DMS 273 treated with DMSO at 0.1 percent for 48 hours (cell line): ENCODE measurements around the gene MAST3.

Experiments used
- DNase-seq: peaks from one replicate; lab custom pipeline; 2025; lab: John Stamatoyannopoulos, UW

The MAST3 gene

DNA sequence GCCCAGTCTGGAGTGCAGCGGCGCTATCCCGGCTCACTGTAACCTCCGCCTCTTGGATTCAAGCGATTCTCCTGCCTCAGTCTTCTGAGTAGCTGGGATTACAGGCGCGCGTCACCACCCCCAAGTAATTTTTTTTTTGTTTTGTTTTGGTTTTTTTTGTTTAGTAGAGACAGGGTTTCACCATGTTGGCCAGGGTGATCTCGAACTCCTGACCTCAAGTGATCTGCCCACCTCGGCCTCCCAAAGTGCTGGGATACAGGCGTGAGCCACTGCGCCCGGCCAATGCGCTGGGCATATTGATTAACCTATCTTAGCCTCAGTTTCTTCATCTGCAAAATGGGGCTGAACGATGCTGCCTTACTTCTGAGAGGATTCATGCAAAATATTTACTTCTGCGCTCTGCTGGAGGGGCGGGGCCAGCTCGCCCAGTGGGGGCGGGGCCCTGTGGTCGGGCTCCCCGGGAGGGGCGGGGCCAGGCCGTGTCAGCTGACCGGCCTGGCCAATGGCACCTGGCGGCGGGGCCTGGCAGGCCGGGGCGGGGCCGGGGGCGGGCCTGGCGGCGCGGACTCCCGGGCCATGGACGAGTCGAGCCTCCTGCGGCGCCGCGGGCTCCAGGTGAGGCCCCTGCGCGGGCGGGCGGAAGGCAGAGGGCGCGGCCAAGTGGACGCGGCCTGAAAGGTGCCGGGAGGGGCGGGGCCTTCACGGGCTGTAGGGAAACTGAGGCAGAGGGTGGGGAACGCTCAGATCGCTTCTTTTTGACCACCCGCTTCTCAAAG lies at the start of gene MAST3:
MAST3 (plus strand) TSS at position 562 of the 776 bp plus-strand sequence; CDS start at position 577, 15 bp downstream.
- DNase-seq: peak; percentile 46

DNA sequence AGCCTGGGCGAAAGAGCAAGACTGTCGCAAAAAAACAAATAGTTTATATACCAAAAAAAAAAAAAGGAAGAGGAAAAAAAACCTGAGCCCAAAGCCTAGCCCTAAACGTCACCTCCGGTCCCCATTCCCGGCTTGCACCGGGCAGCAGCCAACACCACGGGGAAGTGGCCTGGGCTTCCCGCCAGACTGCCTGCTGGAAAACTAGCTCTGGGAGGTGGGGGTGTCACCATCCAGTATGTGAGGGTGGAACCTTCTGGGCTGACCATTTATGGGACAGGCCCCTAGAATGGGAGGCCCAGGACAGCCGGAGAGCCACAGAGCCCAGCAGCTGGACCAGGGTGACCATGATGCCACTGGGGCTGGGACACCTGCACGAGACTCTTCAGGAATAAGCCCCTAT lies 48.2 kb upstream of the MAST3 start:
- no peak for DNase-seq

DNA sequence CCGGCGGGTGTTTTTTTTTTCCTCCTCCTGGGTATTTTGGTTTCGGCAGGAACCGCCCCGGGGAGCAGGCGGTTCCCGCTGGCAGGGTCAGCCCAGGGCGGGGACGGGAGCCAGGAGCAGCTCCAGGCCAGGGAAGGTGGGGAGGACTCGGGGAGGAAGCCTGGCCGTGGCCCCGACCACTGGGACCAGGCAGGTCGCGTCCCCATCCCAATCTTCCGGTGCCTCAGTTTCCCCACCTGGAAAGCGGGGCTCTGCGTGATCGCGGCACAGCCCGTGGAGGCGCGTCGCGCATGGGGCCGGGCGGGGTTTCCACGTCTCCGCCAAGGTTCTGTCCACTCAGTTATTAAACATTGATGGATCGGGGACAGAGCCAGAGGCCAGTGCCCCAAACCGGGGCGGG lies 45.7 kb upstream of the MAST3 start:
- no peak for DNase-seq

DNA sequence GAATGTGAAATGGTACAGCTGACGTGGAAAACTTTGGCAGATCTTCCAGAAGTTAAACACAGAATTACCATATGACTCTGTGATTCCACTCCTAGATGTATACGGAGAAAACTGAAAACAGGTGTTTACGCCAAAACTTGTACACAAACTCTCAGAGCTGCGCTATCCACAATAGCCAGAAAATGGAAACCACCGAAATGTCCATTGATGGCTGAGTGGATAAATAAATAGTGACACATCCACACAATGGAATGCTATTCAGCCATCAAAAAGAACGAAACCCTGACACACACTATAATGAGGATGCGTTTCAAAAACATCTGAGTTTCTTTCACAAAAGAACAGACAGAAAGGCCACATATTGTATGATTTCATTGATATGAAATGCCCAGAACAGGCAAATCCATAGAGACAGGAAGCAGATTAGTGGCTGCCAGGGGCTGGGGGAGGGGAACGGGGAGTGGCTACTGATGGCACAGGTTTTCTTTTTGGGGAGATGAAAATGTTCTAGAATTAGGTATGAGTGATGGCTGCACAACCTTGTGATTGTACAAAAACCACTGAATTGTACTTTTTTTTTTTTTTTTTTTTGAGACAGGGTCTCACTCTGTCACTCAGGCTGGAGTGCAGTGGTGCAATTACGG lies 43.9 kb upstream of the MAST3 start:
- no peak for DNase-seq

DNA sequence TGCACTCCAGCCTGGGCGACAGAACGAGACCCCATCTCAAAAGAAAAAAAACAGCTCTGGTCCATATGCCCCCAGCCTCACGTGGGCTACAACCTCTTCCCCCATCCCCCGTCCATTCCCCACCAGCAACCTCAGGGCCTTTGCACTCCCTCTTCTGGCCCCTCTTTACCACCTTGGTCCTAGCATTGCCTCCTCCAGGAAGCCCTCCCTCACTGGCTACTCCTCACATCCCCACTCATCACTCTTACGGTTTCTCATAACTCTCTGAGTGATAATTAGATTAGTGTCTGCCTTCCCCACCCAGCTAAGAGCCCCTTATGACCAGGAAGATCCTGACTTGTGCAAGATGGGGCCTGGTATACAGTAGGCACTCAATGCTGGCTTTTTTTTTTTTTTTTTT lies 41.6 kb upstream of the MAST3 start:
- DNase-seq: no peak

DNA sequence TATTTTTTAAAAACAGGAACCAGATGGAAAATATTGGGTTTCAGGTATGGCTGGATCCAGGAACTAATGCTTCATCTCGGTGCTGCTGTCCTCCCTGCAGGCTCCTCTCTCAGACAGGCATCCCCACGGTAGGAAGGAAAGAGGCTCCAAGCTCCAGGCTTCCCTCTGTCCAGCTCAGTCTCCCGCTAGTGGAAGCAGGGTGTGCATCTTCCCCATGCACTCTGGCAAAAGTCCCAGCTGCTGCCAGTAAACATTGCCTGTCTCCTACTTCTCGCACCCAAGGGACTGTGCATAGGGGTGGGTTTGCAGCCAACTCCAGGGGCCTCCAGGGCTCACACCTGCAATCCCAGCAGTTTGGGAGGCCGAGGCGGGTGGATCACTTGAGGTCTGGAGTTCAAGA lies 40.0 kb upstream of the MAST3 start:
- no peak for DNase-seq

DNA sequence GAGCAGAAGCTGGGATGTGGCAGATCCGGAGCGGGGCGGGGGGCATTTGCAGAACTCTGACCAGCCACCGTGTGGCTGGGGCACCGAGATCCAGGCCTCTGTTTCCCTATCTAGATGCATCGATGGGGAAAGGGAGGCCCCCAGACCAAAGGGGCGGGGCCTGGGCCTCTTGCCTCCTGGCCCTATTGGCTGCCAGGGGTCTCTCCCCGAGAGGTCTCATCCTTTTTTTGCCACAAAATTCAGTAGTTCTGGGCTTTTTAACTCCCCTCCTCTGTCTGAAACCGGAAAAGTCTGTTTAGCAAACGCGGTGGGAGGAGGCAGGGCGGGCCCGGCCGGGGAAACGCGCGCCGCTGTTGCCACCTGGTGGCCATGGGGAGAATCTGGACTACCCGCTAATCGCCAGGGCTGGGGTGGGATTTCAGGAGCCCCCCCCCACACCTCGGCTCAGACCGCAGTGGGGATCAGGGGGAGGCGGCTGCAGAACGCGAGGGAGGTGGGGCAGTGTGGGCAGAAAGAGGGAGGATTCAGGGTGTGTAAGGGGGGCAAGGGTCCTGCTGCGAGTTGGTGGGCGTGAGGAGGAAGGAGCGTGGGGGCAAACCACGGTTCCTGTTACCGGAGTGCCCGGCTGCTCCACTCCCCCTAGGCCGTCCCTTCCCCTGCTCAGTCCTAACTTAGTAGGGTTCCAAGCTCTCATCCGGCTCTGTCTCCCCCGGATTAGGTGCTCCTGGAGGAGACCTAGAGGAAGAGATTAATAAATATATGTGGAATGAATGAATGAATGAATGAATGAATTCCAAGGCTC lies 39.2 kb upstream of the MAST3 start:
- DNase-seq: peak; percentile 72

DNA sequence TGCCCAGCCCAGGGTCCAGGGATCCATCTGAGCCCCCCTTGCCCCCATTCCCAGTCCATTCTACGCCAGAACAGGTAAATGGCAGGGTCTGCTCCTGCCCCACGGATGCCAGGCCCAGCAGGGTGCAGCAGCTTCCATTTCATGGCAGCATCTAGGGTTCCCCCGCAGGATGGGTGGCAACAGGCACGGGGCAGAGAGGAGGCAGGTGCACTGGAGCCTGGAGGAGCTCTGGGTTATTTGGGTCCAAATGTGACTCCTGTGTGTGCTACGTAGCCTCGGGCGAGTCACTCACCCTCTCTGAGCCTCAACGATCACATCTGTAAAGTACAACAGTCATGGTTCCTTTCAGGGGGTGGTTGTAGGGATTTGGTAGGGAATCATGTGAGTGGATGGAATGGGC lies 38.3 kb upstream of the MAST3 start:
- DNase-seq: no peak

DNA sequence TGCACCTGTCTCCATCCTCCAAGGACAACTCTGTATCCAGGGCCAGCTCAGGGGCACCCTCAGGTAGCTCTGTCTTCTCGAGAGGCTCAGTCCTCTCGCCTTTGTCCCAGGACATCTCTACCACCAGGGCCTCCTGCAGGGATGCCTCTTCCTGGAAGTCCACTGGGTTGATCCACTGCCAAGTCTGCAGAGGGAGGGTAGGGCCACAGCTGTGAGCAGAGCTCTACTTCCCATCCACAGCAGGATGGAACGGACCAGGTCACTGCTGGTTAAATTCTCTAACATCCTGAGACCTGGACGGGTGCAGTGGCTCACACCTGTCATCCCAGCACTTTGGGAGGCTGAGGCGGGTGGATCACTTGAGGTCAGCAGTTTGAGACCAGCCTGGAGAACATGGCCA lies 37.7 kb upstream of the MAST3 start:
- DNase-seq: no peak

DNA sequence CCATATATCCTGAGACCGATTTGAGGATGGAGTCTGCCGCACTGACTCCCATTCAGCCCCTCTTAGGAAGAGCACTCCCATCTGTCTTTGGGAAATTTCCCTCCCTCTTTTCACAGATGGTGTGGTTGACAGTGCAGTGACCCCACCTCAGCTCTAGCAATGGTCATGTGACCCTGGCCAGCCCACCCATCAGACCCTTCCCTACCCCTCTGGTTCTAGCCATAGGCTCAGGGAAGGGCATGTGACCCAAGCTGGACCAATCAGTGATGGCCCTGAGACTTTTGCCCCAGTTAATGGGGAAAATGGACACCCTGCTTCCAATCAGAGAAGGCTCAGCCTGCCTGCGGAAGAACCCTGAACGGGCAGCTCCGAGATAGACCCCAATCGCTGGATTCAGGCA lies 37.1 kb upstream of the MAST3 start:
- no peak for DNase-seq

DNA sequence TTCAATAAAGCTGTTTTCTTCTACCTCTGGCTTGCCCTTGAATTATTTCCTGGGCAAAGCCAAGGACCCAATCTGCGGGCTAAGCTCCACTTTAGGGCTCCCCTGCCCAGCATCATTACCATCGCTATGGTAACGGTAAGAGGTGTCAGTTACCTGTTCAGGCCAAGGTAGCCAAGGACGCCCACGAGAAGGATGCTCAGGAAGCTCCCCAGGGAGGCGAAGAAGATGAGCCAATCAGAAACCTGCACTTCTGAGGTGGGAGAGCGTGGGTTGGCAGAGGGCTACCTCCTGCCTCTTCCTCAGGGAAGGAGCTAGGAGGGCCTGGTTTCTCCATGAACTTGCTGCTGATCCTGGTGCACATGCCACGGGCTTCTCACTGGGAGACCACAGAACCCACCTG lies 35.5 kb upstream of the MAST3 start:
- no peak for DNase-seq

DNA sequence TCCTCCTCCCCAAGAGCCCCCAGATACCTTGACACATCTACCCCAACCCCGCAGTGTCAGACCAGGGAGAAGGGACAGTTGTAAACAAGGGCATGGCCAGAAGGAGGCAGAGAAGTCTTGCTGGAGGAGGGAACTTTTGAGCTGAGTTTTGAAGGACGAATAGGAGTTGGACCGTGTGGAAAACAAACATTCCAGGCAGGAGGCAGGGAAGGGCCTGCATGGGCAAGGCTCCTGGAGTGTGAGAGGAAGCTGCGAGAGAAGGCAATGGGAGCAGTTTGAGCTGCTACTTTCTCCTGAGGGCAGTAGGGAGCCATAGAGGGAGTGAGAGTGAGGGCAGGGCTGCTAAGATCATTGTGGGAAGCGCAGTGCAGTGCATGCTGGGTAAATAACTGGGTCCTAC lies 34.1 kb upstream of the MAST3 start:
- DNase-seq: no peak

DNA sequence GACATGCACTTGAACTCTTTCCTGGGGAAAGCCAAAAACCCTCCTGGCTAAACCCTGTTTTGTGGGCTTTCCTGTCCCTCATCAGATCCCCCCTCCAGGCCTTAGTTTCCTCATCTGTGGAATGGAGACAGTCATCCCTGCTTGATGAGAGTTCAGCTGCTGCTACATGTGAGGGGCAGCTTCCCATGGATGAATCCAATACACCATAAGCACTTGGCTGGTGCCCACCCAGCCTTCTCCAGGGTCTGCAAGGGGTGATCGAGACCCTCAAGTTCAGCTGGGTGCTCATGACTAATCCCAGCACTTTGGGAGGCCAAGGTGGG lies 32.4 kb upstream of the MAST3 start:
- no peak for DNase-seq

DNA sequence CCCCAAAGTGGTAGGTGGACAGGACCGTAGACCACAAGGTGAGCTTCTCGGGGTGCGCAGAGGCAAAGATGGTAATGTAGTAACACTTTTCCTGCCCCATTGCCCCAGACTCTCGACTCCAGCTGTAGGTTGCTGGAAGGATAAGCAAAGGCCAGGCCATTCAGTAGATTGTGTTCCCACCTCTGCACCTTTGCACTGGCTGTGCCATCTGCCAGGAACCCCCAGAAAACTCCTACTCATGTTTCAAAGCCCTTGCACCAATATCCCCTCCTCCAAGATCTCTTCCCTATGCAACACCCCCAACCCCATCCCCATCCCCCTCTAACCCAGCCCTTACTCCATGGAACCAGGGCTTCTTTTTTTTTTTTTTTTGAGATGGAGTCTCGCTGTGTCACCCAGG lies 29.2 kb upstream of the MAST3 start:
- no peak for DNase-seq

DNA sequence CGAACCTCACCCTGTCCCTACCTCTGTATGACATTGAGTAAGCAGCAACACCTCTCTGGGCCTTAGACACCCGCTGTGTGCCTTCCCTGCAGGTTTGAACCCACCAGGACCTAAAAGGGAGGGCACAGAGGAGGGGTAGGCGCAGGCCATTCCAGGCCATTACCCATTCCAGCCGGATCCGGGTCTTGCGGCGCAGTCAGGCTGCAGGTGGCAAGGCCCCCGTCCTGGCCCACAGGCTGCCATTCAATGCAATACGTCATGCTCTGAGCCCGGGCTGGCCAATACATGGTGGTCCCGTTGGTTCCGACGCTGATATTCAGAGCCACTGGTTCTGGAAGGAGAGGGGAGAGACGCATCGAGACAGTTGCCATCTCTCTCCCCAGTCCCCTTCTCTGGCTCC lies 28.2 kb upstream of the MAST3 start:
- no peak for DNase-seq

DNA sequence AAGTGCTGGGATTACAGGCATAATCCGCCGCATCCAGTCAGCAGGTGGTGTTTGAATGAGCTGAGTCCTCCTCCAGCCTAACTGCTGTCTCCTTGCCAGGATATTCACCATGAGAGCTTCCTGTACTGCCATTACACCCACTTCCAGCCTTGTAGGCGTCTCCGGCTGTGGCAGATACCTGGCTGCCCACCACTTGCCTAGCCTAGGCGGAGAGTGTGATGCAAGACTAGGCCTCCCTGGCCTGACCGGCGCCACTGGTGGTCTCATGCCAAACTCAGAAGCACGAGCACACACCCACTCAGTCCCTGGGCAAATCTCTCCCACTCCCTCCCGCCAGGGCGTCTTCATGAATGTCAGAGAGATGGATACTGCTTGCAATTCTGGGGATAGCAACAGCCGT lies 27.4 kb upstream of the MAST3 start:
- peak; percentile 57 for DNase-seq

DNA sequence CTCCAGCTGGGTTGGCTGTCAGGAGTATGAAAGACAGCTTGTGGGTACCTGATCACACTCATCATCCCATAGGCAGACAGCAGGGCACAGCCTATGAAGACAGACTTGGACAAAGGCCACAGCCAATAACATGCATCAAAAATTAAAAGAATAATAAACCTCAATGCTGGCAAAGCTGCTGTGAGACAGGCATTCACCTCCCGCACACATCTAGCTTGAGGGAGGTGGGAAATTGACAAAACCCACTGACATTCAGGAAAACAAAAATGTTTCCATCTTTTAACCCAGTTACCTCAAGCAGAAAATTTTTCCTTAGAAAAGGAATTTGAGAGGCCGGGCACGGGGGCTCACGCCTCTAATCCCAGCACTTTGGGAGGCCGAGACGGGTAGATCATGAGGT lies 25.2 kb upstream of the MAST3 start:
- DNase-seq: no peak

DNA sequence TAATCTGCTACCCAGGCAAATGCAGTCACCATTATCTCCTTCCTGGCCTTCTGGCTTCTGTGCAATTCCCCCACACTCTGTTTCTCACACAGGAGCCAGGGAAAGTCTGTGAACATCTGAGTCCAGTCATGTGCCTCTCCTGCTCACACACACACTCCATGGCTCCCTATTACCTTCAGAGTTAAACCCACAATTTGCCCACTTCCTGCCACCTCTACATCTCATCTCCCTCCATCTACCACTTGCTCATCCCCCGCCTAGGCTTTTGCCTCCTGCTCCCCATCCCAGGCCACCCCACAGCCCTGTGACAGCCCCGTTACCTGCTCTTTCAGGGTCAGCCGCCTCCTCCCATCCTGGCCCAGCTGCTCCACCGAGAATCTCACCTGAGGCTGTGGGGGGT lies 24.4 kb upstream of the MAST3 start:
- DNase-seq: no peak

DNA sequence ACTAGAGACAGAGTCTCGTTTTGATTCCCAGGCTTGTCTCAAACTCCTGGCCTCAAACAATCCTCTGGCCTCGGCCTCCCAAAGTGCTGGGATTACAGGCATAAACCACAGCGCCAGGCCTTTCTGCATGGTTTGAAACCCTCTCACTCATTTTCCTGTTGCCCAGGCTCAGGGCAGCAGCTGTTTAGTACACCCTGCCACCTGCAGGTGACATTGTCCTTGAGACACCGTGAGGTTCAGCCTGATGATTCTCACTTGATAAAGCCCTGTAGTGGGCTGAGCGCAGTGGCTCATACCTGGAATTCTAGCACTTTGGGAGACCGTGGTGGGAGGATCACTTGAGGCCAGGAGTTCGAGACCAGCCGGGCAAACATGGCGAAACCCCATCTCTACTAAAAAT lies 23.4 kb upstream of the MAST3 start:
- DNase-seq: no peak

DNA sequence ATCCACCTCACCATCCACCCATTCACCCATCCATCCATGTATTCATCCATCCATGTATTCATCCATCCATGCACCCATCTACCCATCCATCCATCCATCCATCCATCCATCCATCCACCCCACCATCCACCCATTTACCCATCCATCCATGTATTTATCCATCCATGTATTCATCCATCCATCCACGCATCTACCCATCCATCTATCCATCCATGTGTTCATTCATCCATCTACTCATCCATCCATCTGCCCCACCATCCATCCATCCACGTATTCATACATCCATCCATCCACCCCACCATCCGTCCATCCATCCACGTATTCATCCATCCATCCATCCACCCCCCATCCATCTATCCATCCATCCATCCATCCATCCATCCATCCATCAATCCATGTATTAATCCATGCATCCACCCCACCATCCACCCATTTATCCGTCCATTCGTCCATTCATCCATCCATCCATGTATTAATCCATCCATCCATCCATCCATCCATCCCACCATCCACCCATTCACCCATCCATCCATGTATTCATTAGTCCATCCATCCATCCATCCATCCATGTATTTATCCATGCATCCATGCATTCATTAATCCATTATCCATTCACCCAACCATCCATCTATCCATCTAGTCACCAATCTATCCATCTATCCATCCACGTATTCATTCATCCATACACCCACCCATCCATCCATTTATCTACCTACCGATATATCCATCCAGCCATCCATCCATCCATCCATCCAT lies 13.5 kb upstream of the MAST3 start:
- no peak for DNase-seq

DNA sequence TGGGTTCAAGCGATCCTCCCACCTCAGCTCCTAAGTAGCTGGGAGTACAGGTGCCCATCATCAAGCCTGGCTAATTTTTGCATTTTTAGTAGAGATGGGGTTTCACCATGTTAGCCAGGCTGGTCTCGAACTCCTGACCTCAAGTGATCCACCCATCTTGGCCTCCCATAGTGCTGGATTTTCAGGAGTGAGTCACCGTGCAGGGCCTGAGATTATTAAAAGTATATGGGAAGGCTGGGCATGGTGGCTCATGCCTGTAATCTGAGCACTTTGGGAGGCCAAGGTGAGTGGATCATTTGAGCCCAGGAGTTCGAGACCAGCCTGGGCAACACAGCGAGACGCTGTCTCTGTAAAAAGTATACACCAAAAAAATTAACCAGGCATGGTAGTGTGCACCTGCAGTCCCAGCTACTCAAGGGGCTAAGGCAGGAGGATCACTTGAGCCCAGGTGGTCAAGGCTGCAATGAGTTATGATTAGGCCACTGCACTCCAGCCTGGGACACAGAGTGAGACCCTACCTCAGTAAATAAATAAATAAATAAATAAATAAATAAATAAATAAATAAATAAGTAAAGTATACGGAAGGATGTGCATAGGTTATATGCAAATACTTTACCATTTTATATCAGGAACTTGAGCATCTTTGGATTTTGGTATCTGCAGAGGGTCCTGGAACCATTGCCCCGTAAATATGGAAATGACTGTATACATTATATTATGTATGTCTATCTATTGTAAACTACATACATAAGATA lies 11.7 kb upstream of the MAST3 start:
- no peak for DNase-seq
